Left forelimb (tissue), 1 donor: ENCODE data around the gene AP1G2.
"Not testable (repeated sequence)": the region's sequence is repeated elsewhere in the genome, so short reads cannot be mapped to it uniquely, and the experiment has no call there.

ENCODE experiments used
- DNase-seq: peaks from one replicate; pipeline ENCODE4 v3.0.0-alpha.2; 2018; ENCODE audit warnings: low spot score

AP1G2 gene

GRCh38 chr14:23537351-23538049 lies 30.1 kb downstream of the AP1G2 start:
- no peak for DNase-seq

GRCh38 chr14:23536906-23537305 lies 30.7 kb downstream of the AP1G2 start:
- not testable (repeated sequence) for DNase-seq

- no peak for DNase-seq
Measured at GRCh38 chr14:23536494-23536893, 31.1 kb downstream of the AP1G2 start.

GRCh38 chr14:23535943-23536342 lies 31.6 kb downstream of the AP1G2 start:
- DNase-seq = no peak

- DNase-seq = no peak
Measured at GRCh38 chr14:23533652-23534435, 33.7 kb downstream of the AP1G2 start.

- no peak for DNase-seq
Measured at GRCh38 chr14:23532658-23533057, 34.9 kb downstream of the AP1G2 start.

GRCh38 chr14:23531391-23531790 lies 36.2 kb downstream of the AP1G2 start:
- DNase-seq = no peak

GRCh38 chr14:23530375-23531055 lies 37.1 kb downstream of the AP1G2 start:
- DNase-seq = no peak

GRCh38 chr14:23529016-23529415 lies 38.6 kb downstream of the AP1G2 start:
- DNase-seq = no peak

- no peak for DNase-seq
Measured at GRCh38 chr14:23528555-23528954, 39.0 kb downstream of the AP1G2 start.

- DNase-seq = no peak
Measured at GRCh38 chr14:23525611-23526010, 42.0 kb downstream of the AP1G2 start.

- no peak for DNase-seq
Measured at GRCh38 chr14:23524954-23525353, 42.6 kb downstream of the AP1G2 start.

- no peak for DNase-seq
Measured at GRCh38 chr14:23523229-23524016, 44.2 kb downstream of the AP1G2 start.

- DNase-seq = no peak
Measured at GRCh38 chr14:23522643-23523198, 44.9 kb downstream of the AP1G2 start.

GRCh38 chr14:23521785-23522640 lies 45.6 kb downstream of the AP1G2 start:
- no peak for DNase-seq

- DNase-seq = no peak
Measured at GRCh38 chr14:23520899-23521533, 46.6 kb downstream of the AP1G2 start.

- DNase-seq = no peak
Measured at GRCh38 chr14:23518709-23519108, 48.9 kb downstream of the AP1G2 start.

- DNase-seq = no peak
Measured at GRCh38 chr14:23517650-23518326, 49.8 kb downstream of the AP1G2 start.

- DNase-seq = no peak
Measured at GRCh38 chr14:23514644-23514957, 53.0 kb downstream of the AP1G2 start.
